ENCODE results near the gene RHOH. TPM values are rescaled to one million over a fixed set of nuclear protein-coding genes. Genes with fewer than 3 reads are reported as not detected.

Gene RHOH
- total and polyA plus RNA-seq, 5 donors from 2014 or later, result 360 to 645 (median 432) TPM

- Histone ChIP-seq H3K4me3 (ENCODE audit: low read depth, low read length) (no peak overlapping the region), H3K27ac (ENCODE audit: insufficient read depth, low read length, poor library complexity, severe bottlenecking) (no peak overlapping the region), H3K36me3 (ENCODE audit: control insufficient read depth, insufficient read depth, low read length) (no peaks in the 10 kb centered on the region), H3K9me3 (ENCODE audit: control insufficient read depth in 2 of 2, low read length in 2 of 2) (no peaks in the 10 kb centered on the region), H3K4me1 (ENCODE audit: control insufficient read depth, insufficient read depth, low read length, poor library complexity, severe bottlenecking) (peaks cover 40% of the 10 kb centered on the region), H3K27me3 (ENCODE audit: control insufficient read depth, insufficient read depth, low read length) (no peaks in the 10 kb centered on the region)
- Mint-ChIP-seq H3K27ac (peak overlapping the region in 2 of 3 donors; percentile 75 to 91), H3K9me3 (no peaks in the 10 kb centered on the region), H3K4me1 (peaks cover 19 to 74% (median 48%) of the 10 kb centered on the region in 4 donors), H3K27me3 (no peaks in the 10 kb centered on the region), H3K36me3 (no peaks in the 10 kb centered on the region), H3K4me3 (peak overlapping the region in 2 of 4 donors; percentile 28 to 65)
- DNase-seq, result no peak
- ATAC-seq (ENCODE audit: low read depth in 2 of 2), result no peak
These were observed 61.8 kb downstream of the RHOH start for GRCh38 chr4:40258627-40259026.

GRCh38 chr4:40261231-40262076 lies 64.6 kb downstream of the RHOH start:
- Mint-ChIP-seq H3K27ac (peak overlapping the region in 2 of 3 donors; percentile 22 to 76), H3K4me3 (no peak overlapping the region), H3K27me3 (no peaks in the 10 kb centered on the region), H3K36me3 (no peaks in the 10 kb centered on the region), H3K4me1 (peaks cover 0 to 73% (median 42%) of the 10 kb centered on the region in 4 donors), H3K9me3 (no peaks in the 10 kb centered on the region)
- Histone ChIP-seq H3K4me1 (ENCODE audit: control insufficient read depth, insufficient read depth, low read length, poor library complexity, severe bottlenecking) (peaks cover 29% of the 10 kb centered on the region), H3K9me3 (ENCODE audit: control insufficient read depth in 2 of 2, low read length in 2 of 2) (no peaks in the 10 kb centered on the region), H3K36me3 (ENCODE audit: control insufficient read depth, insufficient read depth, low read length) (no peaks in the 10 kb centered on the region), H3K27me3 (ENCODE audit: control insufficient read depth, insufficient read depth, low read length) (no peaks in the 10 kb centered on the region), H3K4me3 (ENCODE audit: low read depth, low read length) (no peak overlapping the region), H3K27ac (ENCODE audit: insufficient read depth, low read length, poor library complexity, severe bottlenecking) (no peak overlapping the region)
- no peak for DNase-seq
- no peak for ATAC-seq (ENCODE audit: low read depth in 2 of 2)

GRCh38 chr4:40262077-40262528 lies 65.3 kb downstream of the RHOH start:
- ATAC-seq (ENCODE audit: low read depth in 2 of 2), result no peak
- Histone ChIP-seq H3K27ac (ENCODE audit: insufficient read depth, low read length, poor library complexity, severe bottlenecking) (no peak overlapping the region), H3K9me3 (ENCODE audit: control insufficient read depth in 2 of 2, low read length in 2 of 2) (no peaks in the 10 kb centered on the region), H3K27me3 (ENCODE audit: control insufficient read depth, insufficient read depth, low read length) (no peaks in the 10 kb centered on the region), H3K36me3 (ENCODE audit: control insufficient read depth, insufficient read depth, low read length) (no peaks in the 10 kb centered on the region), H3K4me1 (ENCODE audit: control insufficient read depth, insufficient read depth, low read length, poor library complexity, severe bottlenecking) (peaks cover 27% of the 10 kb centered on the region), H3K4me3 (ENCODE audit: low read depth, low read length) (no peak overlapping the region)
- no peak for DNase-seq
- Mint-ChIP-seq H3K4me3 (no peak overlapping the region), H3K27ac (peak overlapping the region in 1 of 3 donors; percentile 76), H3K27me3 (no peaks in the 10 kb centered on the region), H3K9me3 (no peaks in the 10 kb centered on the region), H3K36me3 (no peaks in the 10 kb centered on the region), H3K4me1 (peaks cover 0 to 72% (median 37%) of the 10 kb centered on the region in 4 donors)

- Mint-ChIP-seq H3K36me3 (no peaks in the 10 kb centered on the region), H3K27ac (peak overlapping the region in 1 of 3 donors; percentile 26), H3K9me3 (no peaks in the 10 kb centered on the region), H3K27me3 (no peaks in the 10 kb centered on the region), H3K4me3 (no peak overlapping the region), H3K4me1 (peaks cover 0 to 72% (median 36%) of the 10 kb centered on the region in 4 donors)
- Histone ChIP-seq H3K36me3 (ENCODE audit: control insufficient read depth, insufficient read depth, low read length) (no peaks in the 10 kb centered on the region), H3K27ac (ENCODE audit: insufficient read depth, low read length, poor library complexity, severe bottlenecking) (no peak overlapping the region), H3K4me1 (ENCODE audit: control insufficient read depth, insufficient read depth, low read length, poor library complexity, severe bottlenecking) (peaks cover 20% of the 10 kb centered on the region), H3K9me3 (ENCODE audit: control insufficient read depth in 2 of 2, low read length in 2 of 2) (no peaks in the 10 kb centered on the region), H3K27me3 (ENCODE audit: control insufficient read depth, insufficient read depth, low read length) (no peaks in the 10 kb centered on the region), H3K4me3 (ENCODE audit: low read depth, low read length) (no peak overlapping the region)
- DNase-seq (no peak), ATAC-seq (ENCODE audit: low read depth in 2 of 2) (no peak)
These were observed 66.0 kb downstream of the RHOH start for GRCh38 chr4:40262861-40263260.

GRCh38 chr4:40264497-40264896 lies 67.7 kb downstream of the RHOH start:
- no peaks in the 10 kb centered on the region for H3K9me3 ChIP-seq (ENCODE audit: control insufficient read depth in 2 of 2, low read length in 2 of 2)
- no peak for ATAC-seq (ENCODE audit: low read depth in 2 of 2)

GRCh38 chr4:40264995-40265909 lies 68.4 kb downstream of the RHOH start:
- H3K4me1 ChIP-seq (ENCODE audit: control insufficient read depth, insufficient read depth, low read length, poor library complexity, severe bottlenecking), result peaks cover 20% of the 10 kb centered on the region
- peak overlapping the region; percentile 52 for H3K27ac ChIP-seq (ENCODE audit: insufficient read depth, low read length, poor library complexity, severe bottlenecking)
- peak overlapping the region; percentile 21 for H3K4me3 ChIP-seq (ENCODE audit: low read depth, low read length)
- H3K9me3 Mint-ChIP-seq, result peaks cover 0 to 2% (median 0%) of the 10 kb centered on the region in 7 donors
- H3K36me3 Mint-ChIP-seq, result no peaks in the 10 kb centered on the region
- no peaks in the 10 kb centered on the region for H3K27me3 ChIP-seq (ENCODE audit: control insufficient read depth, insufficient read depth, low read length)
- no peaks in the 10 kb centered on the region for H3K36me3 ChIP-seq (ENCODE audit: control insufficient read depth, insufficient read depth, low read length)
- no peaks in the 10 kb centered on the region for H3K9me3 ChIP-seq (ENCODE audit: control insufficient read depth in 2 of 2, low read length in 2 of 2)
- peak overlapping the region; percentile 71 to 98 (median 96) for H3K27ac Mint-ChIP-seq
- H3K4me3 Mint-ChIP-seq, result peak overlapping the region; percentile 30 to 86 (median 74)
- no peaks in the 10 kb centered on the region for H3K27me3 Mint-ChIP-seq
- DNase-seq (peak in 2 of 3 donors; percentile 25 to 53), ATAC-seq (ENCODE audit: low read depth in 2 of 2) (peak; percentile 67 to 68)
- H3K4me1 Mint-ChIP-seq, result peaks cover 0 to 72% (median 36%) of the 10 kb centered on the region in 4 donors

More at GRCh38 chr4:40264497-40264896, 67.7 kb downstream of the RHOH start:
- Histone ChIP-seq H3K4me3 (ENCODE audit: low read depth, low read length) (no peak overlapping the region), H3K27me3 (ENCODE audit: control insufficient read depth, insufficient read depth, low read length) (no peaks in the 10 kb centered on the region), H3K36me3 (ENCODE audit: control insufficient read depth, insufficient read depth, low read length) (no peaks in the 10 kb centered on the region), H3K27ac (ENCODE audit: insufficient read depth, low read length, poor library complexity, severe bottlenecking) (no peak overlapping the region), H3K4me1 (ENCODE audit: control insufficient read depth, insufficient read depth, low read length, poor library complexity, severe bottlenecking) (peaks cover 20% of the 10 kb centered on the region)
- Mint-ChIP-seq H3K36me3 (no peaks in the 10 kb centered on the region), H3K9me3 (peaks cover 0 to 2% (median 0%) of the 10 kb centered on the region in 7 donors), H3K4me3 (no peak overlapping the region), H3K27ac (peak overlapping the region; percentile 1 to 96 (median 20)), H3K4me1 (peaks cover 0 to 72% (median 35%) of the 10 kb centered on the region in 4 donors), H3K27me3 (no peaks in the 10 kb centered on the region)
- no peak for DNase-seq

- ATAC-seq (ENCODE audit: low read depth in 2 of 2), result no peak
These were observed 69.1 kb downstream of the RHOH start for GRCh38 chr4:40265910-40266274.

More at GRCh38 chr4:40265910-40266274, 69.1 kb downstream of the RHOH start:
- no peaks in the 10 kb centered on the region for H3K9me3 ChIP-seq (ENCODE audit: control insufficient read depth in 2 of 2, low read length in 2 of 2)
- no peaks in the 10 kb centered on the region for H3K27me3 Mint-ChIP-seq
- peaks cover 20% of the 10 kb centered on the region for H3K4me1 ChIP-seq (ENCODE audit: control insufficient read depth, insufficient read depth, low read length, poor library complexity, severe bottlenecking)
- no peaks in the 10 kb centered on the region for H3K27me3 ChIP-seq (ENCODE audit: control insufficient read depth, insufficient read depth, low read length)
- no peaks in the 10 kb centered on the region for H3K36me3 ChIP-seq (ENCODE audit: control insufficient read depth, insufficient read depth, low read length)
- peak overlapping the region; percentile 93 to 98 (median 96) for H3K27ac Mint-ChIP-seq
- H3K36me3 Mint-ChIP-seq, result no peaks in the 10 kb centered on the region
- peak overlapping the region in 2 of 4 donors; percentile 81 to 86 for H3K4me3 Mint-ChIP-seq
- peaks cover 0 to 70% (median 35%) of the 10 kb centered on the region in 4 donors for H3K4me1 Mint-ChIP-seq
- H3K9me3 Mint-ChIP-seq, result peaks cover 0 to 2% (median 0%) of the 10 kb centered on the region in 7 donors
- no peak overlapping the region for H3K4me3 ChIP-seq (ENCODE audit: low read depth, low read length)
- peak overlapping the region; percentile 52 for H3K27ac ChIP-seq (ENCODE audit: insufficient read depth, low read length, poor library complexity, severe bottlenecking)
- no peak for DNase-seq

Measured in CD4-positive, CD25-positive, alpha-beta regulatory T cell (primary cell).